Progenitor cell of endocrine pancreas (in vitro differentiated cells): ENCODE data around the gene INSIG2. TPM values are rescaled to one million over a fixed set of nuclear protein-coding genes. Genes with fewer than 3 reads are reported as not detected.

Source experiments
- DNase-seq: peaks from one replicate; pipeline ENCODE4 v3.0.0; 2021; ENCODE audit warnings: low spot score; ENCODE audit not compliant: unreplicated experiment
- H3K27ac Mint-ChIP-seq: 2 replicates; pipeline ENCODE4 v1.8.0; 2021; ENCODE audit warnings: mild to moderate bottlenecking, moderate library complexity, mixed read lengths
- H3K27me3 Mint-ChIP-seq: 2 replicates; pipeline ENCODE4 v1.8.0; 2021; ENCODE audit warnings: mixed read lengths
- H3K36me3 Mint-ChIP-seq: 2 replicates; pipeline ENCODE4 v1.8.0; 2022; ENCODE audit warnings: mixed read lengths; ENCODE audit not compliant: insufficient read depth
- H3K4me1 Mint-ChIP-seq: 2 replicates; pipeline ENCODE4 v1.8.0; 2021; ENCODE audit warnings: low read depth, mixed read lengths
- H3K4me3 Mint-ChIP-seq: 2 replicates; pipeline ENCODE4 v1.8.0; 2021; ENCODE audit warnings: low read depth, mild to moderate bottlenecking, moderate library complexity, mixed read lengths
- H3K9me3 Mint-ChIP-seq: 2 replicates; pipeline ENCODE4 v1.8.0; 2021; ENCODE audit warnings: low read depth, mixed read lengths
- CTCF ChIP-seq: fragments of 200-600 bp; sonication (generic); IDR thresholded peaks from one replicate; pipeline ENCODE4 v1.5.0; 2021; ENCODE audit warnings: antibody characterized with exemption, mild to moderate bottlenecking; ENCODE audit not compliant: unreplicated experiment
- total RNA-seq: library from RNA; stranded (reverse); gene quantifications from 2 replicates; pipeline ENCODE4 v1.2.1, GENCODE V29; 2021

INSIG2 gene
- total RNA-seq, 1 donor from 2014 or later = 34.3 TPM

DNA sequence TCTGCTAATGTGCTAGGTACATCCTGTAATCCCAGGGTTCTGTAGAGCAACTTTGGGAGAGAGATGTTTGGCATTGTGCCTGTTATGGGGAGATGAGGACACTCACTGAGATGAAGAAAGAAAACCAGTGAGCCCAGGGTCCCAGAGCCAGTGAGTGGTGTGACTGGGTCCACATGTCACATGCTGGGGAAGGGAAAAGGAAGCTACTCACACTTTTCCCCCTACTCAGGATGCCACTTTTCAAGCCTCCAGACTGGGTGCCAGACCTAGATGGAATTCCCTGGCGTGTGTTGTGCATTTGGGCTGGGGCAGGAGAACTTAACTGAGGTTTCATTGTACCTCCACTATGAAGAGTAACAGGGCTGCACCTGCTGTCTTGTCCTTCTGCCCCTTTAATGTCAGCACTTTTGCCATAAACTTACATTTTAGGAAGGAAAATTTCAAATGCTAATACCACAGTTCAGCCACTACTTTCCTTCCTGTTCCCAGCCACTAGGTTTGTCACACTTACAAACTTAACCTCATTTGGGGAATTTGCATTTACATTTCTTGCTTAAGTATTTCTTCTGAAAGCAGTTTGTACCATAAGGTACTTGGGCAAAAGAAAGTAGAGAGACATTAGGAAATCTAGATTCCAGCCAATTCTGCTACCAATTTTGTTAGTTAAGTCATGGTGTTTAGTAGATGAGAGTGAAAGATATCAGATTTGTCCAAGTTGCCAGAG lies 10.2 kb downstream of the INSIG2 start:
- Mint-ChIP-seq H3K9me3 (no peaks in the 10 kb centered on the region), H3K27me3 (no peaks in the 10 kb centered on the region), H3K4me3 (no peak overlapping the region), H3K27ac (no peak overlapping the region), H3K4me1 (peaks cover 7% of the 10 kb centered on the region), H3K36me3 (peaks cover 7% of the 10 kb centered on the region)
- TF ChIP-seq CTCF = no peak
- no peak for DNase-seq

GRCh38 chr2:118102433-118103082 lies 14.3 kb downstream of the INSIG2 start:
- H3K36me3 Mint-ChIP-seq = peaks cover 14% of the 10 kb centered on the region
- no peaks in the 10 kb centered on the region for H3K9me3 Mint-ChIP-seq
- DNase-seq = no peak
- no peak overlapping the region for H3K27ac Mint-ChIP-seq
- no peak for TF ChIP-seq CTCF
- H3K27me3 Mint-ChIP-seq = no peaks in the 10 kb centered on the region
- H3K4me1 Mint-ChIP-seq = peaks cover 2% of the 10 kb centered on the region
- H3K4me3 Mint-ChIP-seq = no peak overlapping the region

- H3K4me3 Mint-ChIP-seq = no peak overlapping the region
- peaks cover 16% of the 10 kb centered on the region for H3K36me3 Mint-ChIP-seq
- peaks cover 2% of the 10 kb centered on the region for H3K4me1 Mint-ChIP-seq
- TF ChIP-seq CTCF = no peak
- H3K27ac Mint-ChIP-seq = no peak overlapping the region
- no peaks in the 10 kb centered on the region for H3K9me3 Mint-ChIP-seq
- DNase-seq = no peak
- no peaks in the 10 kb centered on the region for H3K27me3 Mint-ChIP-seq
Measured at GRCh38 chr2:118103951-118104940, 16.0 kb downstream of the INSIG2 start.

GRCh38 chr2:118105497-118105896 lies 17.2 kb downstream of the INSIG2 start:
- H3K4me1 Mint-ChIP-seq = peaks cover 2% of the 10 kb centered on the region
- no peak for DNase-seq
- H3K27ac Mint-ChIP-seq = no peak overlapping the region
- H3K36me3 Mint-ChIP-seq = peaks cover 19% of the 10 kb centered on the region
- no peak overlapping the region for H3K4me3 Mint-ChIP-seq
- no peaks in the 10 kb centered on the region for H3K27me3 Mint-ChIP-seq
- no peak for TF ChIP-seq CTCF
- no peaks in the 10 kb centered on the region for H3K9me3 Mint-ChIP-seq

- H3K4me3 Mint-ChIP-seq = no peak overlapping the region
- H3K36me3 Mint-ChIP-seq = peaks cover 26% of the 10 kb centered on the region
- no peak for DNase-seq
- peak overlapping the region; percentile 31 for H3K27ac Mint-ChIP-seq
- no peak for TF ChIP-seq CTCF
- no peaks in the 10 kb centered on the region for H3K4me1 Mint-ChIP-seq
- H3K27me3 Mint-ChIP-seq = no peaks in the 10 kb centered on the region
- no peaks in the 10 kb centered on the region for H3K9me3 Mint-ChIP-seq
Measured at GRCh38 chr2:118106926-118107325, 18.7 kb downstream of the INSIG2 start.
